ENCODE results near the gene CORO1C. TPM values are rescaled to one million over a fixed set of nuclear protein-coding genes. Genes with fewer than 3 reads are reported as not detected.

The CORO1C gene
- polyA plus RNA-seq, 1 of the 3 experiments (the other 2 are of a cell fraction), result 150 TPM

- TF ChIP-seq POLR2AphosphoS5 (IDR thresholded peaks at IDR 0.05; ENCODE audit: low read depth, low read length) (no peak), FOXJ3 (CRISPR knock-in tag; IDR thresholded peaks at IDR 0.05) (no peak)
Measured at GRCh38 chr12:108634341-108634751, 97.0 kb downstream of the CORO1C start (continued).

DNA sequence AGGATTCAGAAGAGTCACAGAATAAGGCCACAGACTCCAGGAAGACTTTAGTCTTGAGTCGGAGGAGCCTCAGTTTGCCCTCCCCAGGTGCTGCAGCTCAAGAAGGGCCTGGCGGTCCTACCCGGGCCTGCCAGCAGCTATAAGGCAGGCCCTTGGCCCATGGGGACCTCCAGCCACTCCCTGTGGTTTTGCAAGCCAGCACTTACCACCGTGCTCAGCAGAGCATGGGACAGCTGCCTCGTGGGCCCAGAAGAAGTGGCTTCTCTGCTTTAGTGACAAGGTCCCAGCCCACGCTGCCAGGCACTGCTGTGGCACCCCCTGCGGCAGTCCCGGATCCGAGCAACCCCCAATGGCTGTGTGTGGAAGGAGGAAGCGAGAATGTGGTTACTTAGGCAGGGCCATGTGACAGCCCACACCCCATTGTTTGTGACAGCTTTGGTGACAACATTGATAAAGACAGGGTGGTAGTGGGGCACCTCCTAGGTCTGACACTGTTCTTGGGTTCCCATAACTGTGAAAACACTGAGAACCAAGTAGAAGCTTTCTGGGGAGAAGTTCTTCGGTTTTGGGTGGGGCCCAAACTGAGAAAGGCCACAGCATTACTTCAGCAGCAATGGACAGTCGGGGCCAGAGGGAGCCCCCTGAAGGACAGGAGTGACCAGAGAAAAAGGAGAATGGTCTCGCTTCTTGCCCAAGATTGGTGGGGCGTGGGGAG is 97.6 kb downstream of the CORO1C start, which contains the start of gene SELPLG:
SELPLG (minus strand) TSS at position 361 of the 715 bp plus-strand sequence. CDS start 9,587 bp downstream, outside the sequence.
- peaks cover 20% of the 10 kb centered on the region in 2 experiments; a peak in 3 of 4 replicates for H3K4me1 ChIP-seq (ENCODE audit: control insufficient read depth in 1 of 2, insufficient read depth in 2 of 2, low read depth in 1 of 2, low read length in 1 of 2)
- peaks cover 49% of the 10 kb centered on the region for H3F3A ChIP-seq (replicated peaks; ENCODE audit: insufficient read depth)
- no peaks in the 10 kb centered on the region for H3K36me3 ChIP-seq (replicated peaks in 1 of 2; ENCODE audit: control insufficient read depth in 1 of 2, insufficient read depth in 2 of 2, low read length in 1 of 2)
- ChIA-PET CTCF (interaction anchor here (0.9 to 7.4 kb wide), 3 partner anchors 16 to 17 kb away, joined by 4 to 62 read pairs (median 36); no protein-coding TSS in a partner anchor), POLR2A (interaction anchor here (1.6 kb wide), 1 partner anchor 71 kb away, joined by 3 read pairs; the partner anchor contains the start of gene ISCU)
- no peaks in the 10 kb centered on the region for H3K9me3 ChIP-seq
- H3K27me3 ChIP-seq (ENCODE audit: insufficient read depth), result no peaks in the 10 kb centered on the region
- H3K9ac ChIP-seq, result no peak within 1 kb of the TSS
- 95% methylated on average over 14 of the region's 14 CpGs for WGBS (ENCODE audit: low lambda C conversion rate)
- no peaks in the 10 kb centered on the region; the same call in 1 of the 2 replicates for H3K79me2 ChIP-seq (ENCODE audit: insufficient read depth)
- H3K4me2 ChIP-seq, result no peak within 1 kb of the TSS
- no peak for DNase-seq
- no peak within 1 kb of the TSS for H3K27ac ChIP-seq (ENCODE audit: low read depth in 2 of 2, low read length in 1 of 2)
- TF ChIP-seq GABPA (IDR thresholded peaks at IDR 0.05; ENCODE audit: low read depth), result no peak
- no peak for TF ChIP-seq EP300 (IDR thresholded peaks at IDR 0.05; ENCODE audit: borderline replicate concordance in 1 of 2, low read depth in 1 of 2, low read length in 1 of 2)
- TF ChIP-seq SMC3 (IDR thresholded peaks at IDR 0.05; ENCODE audit: low read depth, low read length), result no peak
- TF ChIP-seq MEF2A (IDR thresholded peaks at IDR 0.05; ENCODE audit: borderline replicate concordance, low read depth), result no peak
- H3K4me3 ChIP-seq (ENCODE audit: low read depth in 2 of 2, low read length in 1 of 2), result no peak within 1 kb of the TSS
- H2AFZ ChIP-seq (ENCODE audit: low read depth), result no peak within 1 kb of the TSS
- no peaks in the 10 kb centered on the region for H4K20me1 ChIP-seq (ENCODE audit: insufficient read depth)
- no peaks in the 10 kb centered on the region for H3K9me2 ChIP-seq

- Histone ChIP-seq H3K27ac (ENCODE audit: low read depth in 2 of 2, low read length in 1 of 2) (no peak overlapping the region), H3K36me3 (replicated peaks in 1 of 2; ENCODE audit: control insufficient read depth in 1 of 2, insufficient read depth in 2 of 2, low read length in 1 of 2) (no peaks in the 10 kb centered on the region), H3K79me2 (ENCODE audit: insufficient read depth) (no peaks in the 10 kb centered on the region; the same call in 1 of the 2 replicates), H3K4me2 (no peak overlapping the region), H3F3A (replicated peaks; ENCODE audit: insufficient read depth) (peaks cover 48% of the 10 kb centered on the region), H3K9me2 (no peaks in the 10 kb centered on the region), H3K27me3 (ENCODE audit: insufficient read depth) (no peaks in the 10 kb centered on the region), H3K4me3 (ENCODE audit: low read depth in 2 of 2, low read length in 1 of 2) (no peak overlapping the region), H3K9me3 (no peaks in the 10 kb centered on the region), H3K9ac (no peak overlapping the region), H4K20me1 (ENCODE audit: insufficient read depth) (no peaks in the 10 kb centered on the region), H3K4me1 (ENCODE audit: control insufficient read depth in 1 of 2, insufficient read depth in 2 of 2, low read depth in 1 of 2, low read length in 1 of 2) (peaks cover 18 to 26% of the 10 kb centered on the region in 2 experiments; a peak in 3 of 4 replicates), H2AFZ (ENCODE audit: low read depth) (no peak overlapping the region)
- no peak for DNase-seq
- POLR2A ChIA-PET, result interaction anchor here (1.6 kb wide), 1 partner anchor 71 kb away, joined by 3 read pairs; the partner anchor contains the start of gene ISCU
- WGBS (ENCODE audit: low lambda C conversion rate), result 93% methylated on average over 7 of the region's 7 CpGs
- CTCF ChIA-PET, result interaction anchor here (0.9 to 7.4 kb wide), 3 partner anchors 16 to 318 kb away, joined by 4 to 62 read pairs (median 4); no protein-coding TSS in a partner anchor
- TF ChIP-seq, protein P1, sequence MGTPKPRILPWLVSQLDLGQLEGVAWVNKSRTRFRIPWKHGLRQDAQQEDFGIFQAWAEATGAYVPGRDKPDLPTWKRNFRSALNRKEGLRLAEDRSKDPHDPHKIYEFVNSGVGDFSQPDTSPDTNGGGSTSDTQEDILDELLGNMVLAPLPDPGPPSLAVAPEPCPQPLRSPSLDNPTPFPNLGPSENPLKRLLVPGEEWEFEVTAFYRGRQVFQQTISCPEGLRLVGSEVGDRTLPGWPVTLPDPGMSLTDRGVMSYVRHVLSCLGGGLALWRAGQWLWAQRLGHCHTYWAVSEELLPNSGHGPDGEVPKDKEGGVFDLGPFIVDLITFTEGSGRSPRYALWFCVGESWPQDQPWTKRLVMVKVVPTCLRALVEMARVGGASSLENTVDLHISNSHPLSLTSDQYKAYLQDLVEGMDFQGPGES (IDR thresholded peaks at IDR 0.05; ENCODE audit: low read depth, low read length), result no peak
- no peak for TF ChIP-seq YY1 (IDR thresholded peaks at IDR 0.05; ENCODE audit: low read depth)
- TF ChIP-seq RFX5 (IDR thresholded peaks at IDR 0.05; ENCODE audit: low read length), result no peak
- no peak for TF ChIP-seq RAD21 (IDR thresholded peaks at IDR 0.05; ENCODE audit: low read length)
- no peak for TF ChIP-seq RCOR1 (IDR thresholded peaks at IDR 0.05; ENCODE audit: low read length)
- TF ChIP-seq POLR2AphosphoS5 (IDR thresholded peaks at IDR 0.05; ENCODE audit: low read depth, low read length), result no peak
- TF ChIP-seq FOXJ3 (CRISPR knock-in tag; IDR thresholded peaks at IDR 0.05), result no peak
- TF ChIP-seq FOSL2 (IDR thresholded peaks at IDR 0.05; ENCODE audit: borderline replicate concordance, low read depth), result no peak
- no peak for TF ChIP-seq SIN3A (IDR thresholded peaks at IDR 0.05; ENCODE audit: borderline replicate concordance, low read depth, low read length)
- TF ChIP-seq, protein P2, sequence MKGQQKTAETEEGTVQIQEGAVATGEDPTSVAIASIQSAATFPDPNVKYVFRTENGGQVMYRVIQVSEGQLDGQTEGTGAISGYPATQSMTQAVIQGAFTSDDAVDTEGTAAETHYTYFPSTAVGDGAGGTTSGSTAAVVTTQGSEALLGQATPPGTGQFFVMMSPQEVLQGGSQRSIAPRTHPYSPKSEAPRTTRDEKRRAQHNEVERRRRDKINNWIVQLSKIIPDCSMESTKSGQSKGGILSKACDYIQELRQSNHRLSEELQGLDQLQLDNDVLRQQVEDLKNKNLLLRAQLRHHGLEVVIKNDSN (IDR thresholded peaks at IDR 0.05; ENCODE audit: borderline replicate concordance, low read depth), result no peak
- no peak for TF ChIP-seq PBX3 (IDR thresholded peaks at IDR 0.05)
- TF ChIP-seq, protein P3, sequence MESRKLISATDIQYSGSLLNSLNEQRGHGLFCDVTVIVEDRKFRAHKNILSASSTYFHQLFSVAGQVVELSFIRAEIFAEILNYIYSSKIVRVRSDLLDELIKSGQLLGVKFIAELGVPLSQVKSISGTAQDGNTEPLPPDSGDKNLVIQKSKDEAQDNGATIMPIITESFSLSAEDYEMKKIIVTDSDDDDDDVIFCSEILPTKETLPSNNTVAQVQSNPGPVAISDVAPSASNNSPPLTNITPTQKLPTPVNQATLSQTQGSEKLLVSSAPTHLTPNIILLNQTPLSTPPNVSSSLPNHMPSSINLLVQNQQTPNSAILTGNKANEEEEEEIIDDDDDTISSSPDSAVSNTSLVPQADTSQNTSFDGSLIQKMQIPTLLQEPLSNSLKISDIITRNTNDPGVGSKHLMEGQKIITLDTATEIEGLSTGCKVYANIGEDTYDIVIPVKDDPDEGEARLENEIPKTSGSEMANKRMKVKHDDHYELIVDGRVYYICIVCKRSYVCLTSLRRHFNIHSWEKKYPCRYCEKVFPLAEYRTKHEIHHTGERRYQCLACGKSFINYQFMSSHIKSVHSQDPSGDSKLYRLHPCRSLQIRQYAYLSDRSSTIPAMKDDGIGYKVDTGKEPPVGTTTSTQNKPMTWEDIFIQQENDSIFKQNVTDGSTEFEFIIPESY (IDR thresholded peaks at IDR 0.05; ENCODE audit: borderline replicate concordance, low read depth), result no peak
- TF ChIP-seq GABPA (IDR thresholded peaks at IDR 0.05; ENCODE audit: low read depth), result no peak
- no peak for TF ChIP-seq ELF1 (IDR thresholded peaks at IDR 0.05)
- no peak for TF ChIP-seq RXRA (IDR thresholded peaks at IDR 0.05; ENCODE audit: borderline replicate concordance, low read depth)
Measured at GRCh38 chr12:108633081-108633533, 98.2 kb downstream of the CORO1C start.
